KMS-11 (cell line): ENCODE measurements around the gene RALGAPA2.

Experiments used
- H2AFZ ChIP-seq: fragments of 200-600 bp; sonication (generic); 2 replicates; pipeline ENCODE4 v1.6.1; 2016; ENCODE audit warnings: antibody characterized with exemption, mixed run types, low read depth
- H3K27ac ChIP-seq: fragments of 200-600 bp; sonication (generic); 2 replicates; pipeline ENCODE4 v1.6.1; 2016; ENCODE audit warnings: mild to moderate bottlenecking, mixed run types
- H3K27me3 ChIP-seq: fragments of 200-600 bp; sonication (generic); 2 replicates; pipeline ENCODE4 v1.6.1; 2017; ENCODE audit warnings: mild to moderate bottlenecking, low read depth, mixed run types, moderate library complexity; ENCODE audit not compliant: insufficient read depth
- H3K36me3 ChIP-seq: fragments of 200-600 bp; sonication (generic); 2 replicates; pipeline ENCODE4 v1.6.1; 2017; ENCODE audit warnings: mild to moderate bottlenecking, mixed run types; ENCODE audit not compliant: insufficient read depth
- H3K4me1 ChIP-seq: fragments of 200-600 bp; sonication (generic); 2 replicates; pipeline ENCODE4 v1.6.1; 2016; ENCODE audit warnings: mild to moderate bottlenecking, low read depth, mixed run types; ENCODE audit not compliant: poor library complexity, severe bottlenecking
- H3K4me2 ChIP-seq: fragments of 200-600 bp; sonication (generic); 2 replicates; pipeline ENCODE4 v1.7.0; 2016; ENCODE audit warnings: mild to moderate bottlenecking, mixed run types
- H3K4me3 ChIP-seq: fragments of 200-600 bp; sonication (generic); IDR thresholded peaks from 2 replicates; pipeline ENCODE4 v1.6.1; 2017; ENCODE audit warnings: low read depth, low read length, mixed read lengths; ENCODE audit not compliant: insufficient read depth
- H3K79me2 ChIP-seq: fragments of 200-600 bp; sonication (generic); 2 replicates; pipeline ENCODE4 v1.6.1; 2016; ENCODE audit warnings: low read depth, mixed run types; ENCODE audit not compliant: insufficient read depth
- H3K9ac ChIP-seq: fragments of 200-600 bp; sonication (generic); 2 replicates; pipeline ENCODE4 v1.6.1; 2016; ENCODE audit warnings: mild to moderate bottlenecking, mixed run types
- H4K20me1 ChIP-seq: fragments of 200-600 bp; sonication (generic); 2 replicates; pipeline ENCODE4 v1.6.1; 2016; ENCODE audit warnings: mild to moderate bottlenecking, mixed run types; ENCODE audit not compliant: insufficient read depth
- CTCF ChIP-seq: fragments of 200-600 bp; sonication (generic); conservative IDR thresholded peaks from 2 replicates; pipeline ENCODE4 v1.6.1; 2017; ENCODE audit warnings: low read depth, mild to moderate bottlenecking, antibody characterized with exemption, low read length, moderate library complexity, mixed read lengths

RALGAPA2 gene

GRCh38 chr20:20371083-20371482 lies 341.4 kb downstream of the RALGAPA2 start:
- H3K27ac ChIP-seq, result no peak overlapping the region
- H3K36me3 ChIP-seq, result no peaks in the 10 kb centered on the region
- no peak overlapping the region for H3K4me2 ChIP-seq
- H3K4me1 ChIP-seq, result no peaks in the 10 kb centered on the region
- no peak for TF ChIP-seq CTCF
- H3K79me2 ChIP-seq, result no peaks in the 10 kb centered on the region
- no peaks in the 10 kb centered on the region for H3K27me3 ChIP-seq
- H3K9ac ChIP-seq, result no peak overlapping the region
- H2AFZ ChIP-seq, result no peak overlapping the region
- H3K4me3 ChIP-seq, result no peak overlapping the region
- no peaks in the 10 kb centered on the region for H4K20me1 ChIP-seq

GRCh38 chr20:20370094-20370575 lies 342.3 kb downstream of the RALGAPA2 start:
- Histone ChIP-seq H3K27ac (no peak overlapping the region), H4K20me1 (no peaks in the 10 kb centered on the region), H2AFZ (no peak overlapping the region), H3K79me2 (no peaks in the 10 kb centered on the region), H3K4me2 (no peak overlapping the region), H3K4me3 (no peak overlapping the region), H3K36me3 (no peaks in the 10 kb centered on the region), H3K9ac (no peak overlapping the region), H3K4me1 (no peaks in the 10 kb centered on the region), H3K27me3 (no peaks in the 10 kb centered on the region)
- no peak for TF ChIP-seq CTCF

- Histone ChIP-seq H4K20me1 (no peaks in the 10 kb centered on the region), H3K9ac (no peak overlapping the region), H3K4me2 (peak overlapping the region; percentile 33; the same call in 1 of the 2 replicates), H3K4me1 (no peaks in the 10 kb centered on the region), H2AFZ (peak overlapping the region; percentile 59; the same call in 1 of the 2 replicates), H3K27ac (no peak overlapping the region), H3K79me2 (no peaks in the 10 kb centered on the region), H3K27me3 (no peaks in the 10 kb centered on the region), H3K36me3 (no peaks in the 10 kb centered on the region), H3K4me3 (no peak overlapping the region)
- TF ChIP-seq CTCF, result no peak
These were observed 343.0 kb downstream of the RALGAPA2 start for GRCh38 chr20:20369250-20370093.

GRCh38 chr20:20368418-20369249 lies 343.8 kb downstream of the RALGAPA2 start:
- no peaks in the 10 kb centered on the region for H3K36me3 ChIP-seq
- H3K9ac ChIP-seq, result no peak overlapping the region
- no peak for TF ChIP-seq CTCF
- H3K27ac ChIP-seq, result no peak overlapping the region
- no peaks in the 10 kb centered on the region for H3K27me3 ChIP-seq
- H4K20me1 ChIP-seq, result no peaks in the 10 kb centered on the region
- no peak overlapping the region for H3K4me3 ChIP-seq
- no peaks in the 10 kb centered on the region for H3K79me2 ChIP-seq
- H3K4me1 ChIP-seq, result no peaks in the 10 kb centered on the region
- H3K4me2 ChIP-seq, result peak overlapping the region; percentile 33; the same call in 1 of the 2 replicates
- H2AFZ ChIP-seq, result peak overlapping the region; percentile 59; the same call in 1 of the 2 replicates
